NCI-H82 treated with DMSO at 0.1 percent for 48 hours (cell line): ENCODE results near the gene SRRT.

ENCODE experiments used
- DNase-seq: peaks from one replicate; lab custom pipeline; 2025; ENCODE audit not compliant: unreplicated experiment; lab: John Stamatoyannopoulos, UW

The SRRT gene

GRCh38 chr7:100874577-100875355, at the start of gene SRRT:
Gene SRRT, plus strand, starts transcription at chr7:100875103. Its CDS starts 488 bp downstream, at chr7:100875591.
- DNase-seq: peak; percentile 89

- no peak for DNase-seq
Observed at GRCh38 chr7:100825215-100825671, 49.7 kb upstream of the SRRT start.

GRCh38 chr7:100825751-100826513, 49.0 kb upstream of the SRRT start:
- no peak for DNase-seq

GRCh38 chr7:100826514-100827329, 48.2 kb upstream of the SRRT start:
- DNase-seq: no peak

GRCh38 chr7:100827330-100828226, 47.3 kb upstream of the SRRT start, which contains the start of gene EPHB4:
Gene EPHB4, minus strand, starts transcription at chr7:100827523. Its CDS starts 493 bp downstream, at chr7:100827030.
- DNase-seq: no peak

GRCh38 chr7:100829150-100829716, 45.7 kb upstream of the SRRT start:
- DNase-seq: no peak

- DNase-seq: no peak
Observed at GRCh38 chr7:100830396-100830795, 44.5 kb upstream of the SRRT start.

- no peak for DNase-seq
Observed at GRCh38 chr7:100832281-100832633, 42.6 kb upstream of the SRRT start.

- DNase-seq: no peak
Observed at GRCh38 chr7:100835903-100836811, 38.7 kb upstream of the SRRT start.

GRCh38 chr7:100836812-100837098, 38.1 kb upstream of the SRRT start:
- DNase-seq: no peak

- DNase-seq: peak; percentile 54
Observed at GRCh38 chr7:100837099-100837836, 37.6 kb upstream of the SRRT start.

- no peak for DNase-seq
Observed at GRCh38 chr7:100839361-100839760, 35.5 kb upstream of the SRRT start.

GRCh38 chr7:100840470-100841100, 34.3 kb upstream of the SRRT start:
- no peak for DNase-seq

- no peak for DNase-seq
Observed at GRCh38 chr7:100847360-100847759, 27.5 kb upstream of the SRRT start.

- peak; percentile 72 for DNase-seq
Observed at GRCh38 chr7:100852048-100852872, 22.6 kb upstream of the SRRT start, which contains the start of gene SLC12A9. Gene SLC12A9, plus strand, starts transcription at chr7:100852713. Its CDS starts 1,485 bp downstream, at chr7:100854198.

GRCh38 chr7:100854146-100854895, 20.6 kb upstream of the SRRT start:
- DNase-seq: no peak
